ENCODE data around the gene TM4SF1.
A peak's percentile ranks its signal among the peaks of the same experiment; 100 is the strongest.

TM4SF1 gene

DNA sequence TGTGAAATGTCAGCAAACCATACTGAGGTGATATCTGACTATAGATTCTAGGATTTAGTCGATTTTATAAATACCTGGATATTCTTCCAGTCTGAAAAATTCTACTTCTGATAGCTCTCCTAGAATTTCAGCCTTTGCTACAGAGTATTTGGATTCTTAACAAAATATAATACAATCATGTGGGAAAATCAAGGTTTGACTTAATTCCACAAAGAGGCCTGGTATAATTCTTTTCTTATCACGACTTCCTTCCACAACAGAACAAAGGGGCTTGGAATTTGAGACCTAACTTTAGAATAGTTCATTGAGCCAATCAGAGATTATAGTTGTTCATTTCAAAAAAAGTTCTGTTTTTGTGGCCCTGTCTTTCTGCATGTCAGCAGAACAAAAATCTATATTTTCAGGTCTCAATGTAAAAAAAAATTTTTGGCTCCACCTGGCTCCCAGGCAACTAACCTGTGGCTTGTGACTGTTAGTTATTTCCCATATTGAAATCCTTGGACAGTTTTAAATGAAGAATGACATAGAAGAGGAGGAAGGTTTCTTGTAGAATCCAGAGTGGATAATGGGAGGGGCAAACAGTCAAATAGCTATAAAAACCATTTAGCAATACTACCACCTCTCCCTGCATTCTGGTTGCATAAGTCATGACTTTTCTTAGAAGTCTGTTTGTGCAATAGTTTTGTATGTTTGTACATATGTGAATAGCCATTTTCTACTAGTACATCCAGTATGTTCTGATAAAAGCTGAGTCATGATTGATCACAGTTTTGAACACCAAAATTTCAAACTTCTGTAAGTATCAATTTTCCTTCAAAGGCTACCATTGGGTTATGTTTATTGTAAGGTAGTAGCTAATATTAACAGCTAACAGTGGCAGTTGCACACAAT, 4.0 kb downstream of the TM4SF1 start:
- DNase-seq: no peak

DNA sequence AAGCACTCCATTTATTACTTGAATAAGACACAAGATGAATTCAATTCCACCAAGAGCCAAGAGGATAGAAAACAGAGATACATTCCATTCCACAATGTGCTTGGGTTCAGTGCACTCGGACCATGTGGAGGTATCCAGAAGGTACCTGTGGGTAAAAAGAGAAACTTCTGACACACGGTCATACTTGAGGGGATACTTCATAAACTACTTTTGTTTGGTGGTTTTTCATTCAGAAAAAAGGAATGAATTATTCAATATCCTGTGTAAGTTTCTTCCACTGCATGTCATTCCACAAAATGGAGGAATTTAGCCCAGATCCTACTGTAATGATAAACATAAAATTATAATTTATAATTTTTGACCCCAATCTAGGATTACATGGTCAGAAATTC, 5.7 kb downstream of the TM4SF1 start:
- no peak for DNase-seq

DNA sequence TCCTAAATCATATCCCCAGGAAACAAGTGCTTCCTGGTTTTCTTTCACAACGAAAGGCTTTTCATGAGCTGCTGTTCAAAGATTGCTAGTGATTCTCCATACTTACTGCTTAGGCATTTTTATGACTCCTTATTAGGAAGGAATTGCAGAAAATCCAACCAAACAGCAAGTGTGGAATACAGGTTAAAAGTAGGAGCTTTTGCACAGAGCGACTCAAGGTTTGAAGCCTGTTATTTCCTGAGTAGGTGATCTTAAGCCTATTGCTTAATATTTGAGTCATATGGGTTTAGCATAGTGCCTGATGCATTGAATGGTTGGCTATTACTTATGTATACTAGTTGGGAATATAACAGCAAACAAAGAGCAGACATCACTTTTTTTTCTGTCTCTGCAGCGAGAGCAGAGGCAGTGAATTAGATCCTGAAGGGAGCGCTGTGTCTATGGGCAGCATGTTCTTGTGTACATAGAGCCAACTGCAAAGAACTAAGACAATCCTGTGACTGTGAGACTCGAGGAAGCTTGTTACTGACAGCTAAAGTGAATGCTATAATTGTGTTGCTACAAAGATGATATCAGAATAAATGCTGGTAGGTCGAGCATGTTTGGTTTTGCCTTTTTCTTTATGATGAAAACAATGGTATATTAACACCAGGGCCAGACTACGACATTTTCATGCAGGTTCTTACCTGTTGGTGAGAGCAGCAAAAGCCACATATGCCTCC, 6.3 kb downstream of the TM4SF1 start:
- DNase-seq: no peak

DNA sequence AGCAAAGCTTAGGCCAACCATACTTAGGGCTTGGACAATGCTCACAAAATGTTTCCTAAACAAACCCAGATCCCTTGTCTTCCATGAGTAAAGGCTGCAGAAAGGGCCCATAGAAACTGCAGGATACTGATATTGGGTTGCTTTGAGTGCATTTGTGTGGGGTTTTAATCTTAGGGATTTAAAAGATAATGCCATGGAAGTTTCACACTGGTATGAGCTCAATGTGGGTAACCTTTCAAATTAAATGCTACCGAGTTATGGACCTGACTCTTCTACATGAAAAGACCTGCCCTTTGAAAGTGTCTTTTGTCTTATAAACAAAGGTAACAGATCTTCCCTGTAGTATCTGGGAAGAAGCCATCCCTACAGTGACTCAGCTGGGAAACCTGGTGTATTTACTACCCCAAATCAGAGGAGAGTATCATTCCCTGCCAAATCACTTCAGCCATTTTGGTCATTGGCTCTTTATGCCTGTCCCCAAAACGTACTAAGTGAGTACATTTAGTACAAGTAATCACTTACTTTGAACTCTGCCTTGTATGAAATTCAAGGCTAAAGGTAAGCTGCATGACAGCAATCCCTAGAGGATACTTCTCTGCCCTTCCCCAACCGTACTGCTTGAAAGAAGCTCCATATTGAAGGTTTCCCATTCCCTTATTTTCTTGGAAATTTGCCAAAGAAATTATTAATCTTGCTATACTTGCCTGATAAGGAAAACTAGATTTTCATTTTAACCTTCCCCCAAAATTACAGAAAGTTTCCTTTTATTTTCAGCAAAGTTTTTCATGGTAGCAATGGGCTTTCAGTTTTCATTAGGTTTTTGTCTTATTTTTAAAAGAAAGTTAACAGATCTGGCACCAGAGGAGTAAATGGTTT, 7.2 kb downstream of the TM4SF1 start:
- no peak for DNase-seq

DNA sequence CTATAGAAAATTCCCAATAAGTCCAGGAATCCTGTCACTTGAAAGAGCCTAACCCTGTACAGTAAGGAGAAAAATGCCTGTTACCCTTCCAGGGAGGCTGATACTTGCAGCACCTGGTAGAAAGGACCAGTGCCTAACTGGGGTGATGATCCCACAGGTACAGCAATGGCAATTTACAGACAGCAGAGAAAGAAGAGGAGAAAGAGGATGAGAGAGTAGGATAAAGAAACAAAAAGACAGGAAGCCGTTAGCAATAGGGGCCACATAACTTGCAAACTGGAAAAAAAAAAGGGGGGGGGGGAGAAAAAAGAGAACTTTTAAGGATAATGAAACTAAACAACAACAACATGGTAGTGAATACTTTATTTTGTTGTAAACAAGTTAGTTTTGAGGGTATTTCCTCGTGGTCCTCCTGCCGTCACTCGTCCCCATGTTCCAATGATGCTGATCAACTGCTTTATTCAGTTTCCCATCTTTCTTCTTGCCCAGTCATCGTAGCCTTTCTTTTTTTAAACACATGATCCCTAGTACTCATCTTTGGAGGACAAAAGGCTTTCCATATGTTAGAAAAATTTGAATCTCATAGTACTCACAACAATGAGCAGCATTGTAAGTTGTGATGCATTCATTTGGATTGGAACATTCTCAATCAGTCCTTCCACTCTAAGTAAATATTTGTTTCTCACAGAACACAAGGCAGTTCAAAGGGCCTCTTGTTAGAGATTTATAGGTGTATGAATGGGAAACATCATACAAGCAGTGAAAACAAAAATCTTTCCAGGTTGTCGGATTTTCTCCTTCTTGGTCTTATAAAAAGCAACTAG, 8.6 kb downstream of the TM4SF1 start:
- DNase-seq: peak; percentile 42

DNA sequence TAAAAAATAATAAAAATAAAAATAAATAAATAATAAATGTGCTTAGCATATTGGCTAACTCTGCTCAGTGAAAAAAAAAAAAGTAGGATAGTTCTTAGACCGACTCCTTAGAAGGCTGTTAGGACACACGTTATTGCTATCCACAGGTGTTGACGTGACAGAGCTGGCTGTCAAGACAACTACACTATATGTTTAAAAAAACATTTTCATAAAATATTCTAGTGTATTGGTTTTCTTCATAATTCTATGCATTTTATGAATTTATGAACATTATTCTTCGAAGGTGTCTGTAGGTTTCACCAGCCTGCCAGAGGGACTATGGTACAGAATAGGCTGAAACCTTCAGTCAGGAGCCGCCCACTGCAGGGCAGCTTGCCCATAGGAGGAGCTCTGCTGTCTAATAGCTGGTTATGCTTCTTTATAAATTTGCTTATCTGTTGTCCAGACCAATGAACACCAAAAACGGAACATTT, 9.2 kb downstream of the TM4SF1 start:
- no peak for DNase-seq

DNA sequence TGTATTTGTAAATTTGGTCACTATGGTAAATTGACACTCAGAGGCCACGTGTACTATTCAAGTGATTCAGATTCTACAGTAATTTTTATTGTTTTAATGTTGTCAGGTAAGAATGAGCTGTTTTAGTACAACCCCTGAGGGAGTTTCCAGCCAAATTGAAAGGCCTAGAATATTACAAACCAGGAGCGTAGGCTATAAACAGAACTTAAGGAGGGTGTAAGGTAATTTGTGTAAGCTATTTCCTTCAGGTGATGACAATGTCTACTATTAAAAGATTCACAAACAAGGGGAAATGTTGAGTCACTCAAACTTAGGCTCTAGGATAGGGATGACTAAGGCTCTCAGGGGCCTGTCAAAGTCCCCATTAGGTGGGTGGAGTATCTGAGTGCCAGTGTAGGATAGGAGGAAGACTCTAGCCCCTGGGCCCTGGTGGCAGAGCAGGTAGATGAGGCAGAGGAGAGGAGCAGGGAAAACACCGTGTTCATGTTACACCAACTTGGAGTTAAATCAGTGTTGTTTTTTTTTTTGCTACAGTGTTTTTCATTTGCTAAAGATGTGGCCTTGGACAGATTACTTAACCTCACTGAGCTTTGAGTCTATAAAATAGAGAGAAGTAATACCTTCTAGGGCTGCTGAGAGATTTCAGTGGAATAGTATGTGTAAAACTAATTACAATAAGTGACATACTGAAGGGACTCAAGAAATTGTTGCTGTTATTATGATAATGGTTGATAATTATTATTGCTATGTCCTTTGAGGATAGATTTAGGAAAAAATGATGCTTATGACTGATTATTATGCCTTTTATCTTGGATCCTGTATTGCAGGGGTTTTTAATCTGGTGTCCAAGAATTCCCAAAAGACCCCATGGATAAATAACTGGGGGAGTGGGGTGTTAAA, 10.3 kb downstream of the TM4SF1 start:
- no peak for DNase-seq

DNA sequence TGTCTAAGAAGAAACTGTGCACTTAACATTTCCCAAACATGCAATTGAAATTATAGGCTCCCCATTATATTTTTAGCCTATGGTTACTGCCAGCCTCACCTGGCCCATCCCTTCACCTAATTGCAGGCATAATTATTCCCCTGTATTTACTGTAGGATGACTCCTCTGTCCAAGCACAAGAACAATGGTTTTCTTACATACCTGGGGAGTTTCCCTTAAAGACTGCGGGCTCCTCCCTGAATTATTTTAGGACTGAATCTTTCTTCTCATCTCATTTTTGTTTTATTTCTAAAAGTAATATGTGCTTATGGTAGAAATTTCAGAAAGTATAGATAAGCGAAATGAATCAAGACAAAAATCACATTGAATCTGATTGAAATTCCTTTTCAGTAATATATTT, 11.4 kb downstream of the TM4SF1 start:
- no peak for DNase-seq

DNA sequence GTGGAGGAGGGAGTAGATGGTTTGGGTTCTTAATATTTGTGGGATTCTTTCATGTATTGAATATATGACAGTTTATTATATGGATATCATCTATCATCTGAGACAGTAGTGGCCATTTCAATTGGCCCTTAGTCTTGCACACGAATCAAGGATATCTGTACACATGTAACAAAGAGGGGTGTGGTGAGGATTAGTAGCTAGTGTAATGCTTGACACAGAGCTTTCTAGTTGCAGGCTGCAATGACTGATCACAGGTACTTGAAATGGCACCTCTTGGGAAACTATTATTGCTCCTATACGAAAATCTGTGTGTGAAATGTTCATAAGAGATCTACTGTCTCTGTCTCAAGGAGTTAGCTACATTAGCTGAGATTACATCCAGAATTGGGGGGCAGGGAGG, 12.8 kb downstream of the TM4SF1 start:
- DNase-seq: no peak

DNA sequence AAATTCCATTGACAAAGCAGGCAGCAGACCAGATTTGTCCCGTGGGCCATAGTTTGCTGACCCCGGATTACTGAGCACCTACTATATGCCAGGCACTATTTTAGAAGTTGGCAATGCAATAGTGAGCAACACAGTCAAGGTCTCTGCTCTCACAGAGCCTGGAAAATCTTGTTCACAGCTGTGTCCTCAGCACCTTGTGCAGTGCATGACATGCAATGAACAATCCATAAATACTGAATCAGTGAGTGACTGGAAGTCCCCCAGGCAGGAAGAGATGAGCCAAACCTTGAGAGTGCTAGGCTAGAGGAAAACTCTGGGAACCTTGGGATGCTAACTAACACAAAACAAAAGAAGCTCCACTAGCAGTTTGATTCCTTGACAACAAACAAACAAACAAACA, 14.4 kb downstream of the TM4SF1 start:
- DNase-seq: no peak

DNA sequence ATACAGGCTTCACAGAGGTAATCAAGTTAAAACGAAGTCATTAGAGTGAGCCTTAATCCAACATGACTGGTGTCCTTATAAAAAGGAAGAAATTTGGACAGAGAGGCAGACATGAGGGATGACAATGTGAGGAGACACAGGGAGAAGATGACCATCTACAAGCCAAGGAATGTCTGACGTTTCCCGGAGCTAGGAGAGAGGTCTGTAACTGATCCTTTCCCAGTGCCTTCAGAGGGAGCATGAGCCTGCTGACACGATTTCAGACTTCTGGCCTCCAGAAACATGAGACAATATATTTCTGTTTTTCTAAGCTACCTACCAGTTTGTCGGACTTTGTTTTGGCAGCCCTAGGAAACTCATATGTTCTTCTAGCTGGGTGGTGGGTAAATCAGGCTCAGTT, 15.1 kb downstream of the TM4SF1 start:
- no peak for DNase-seq

DNA sequence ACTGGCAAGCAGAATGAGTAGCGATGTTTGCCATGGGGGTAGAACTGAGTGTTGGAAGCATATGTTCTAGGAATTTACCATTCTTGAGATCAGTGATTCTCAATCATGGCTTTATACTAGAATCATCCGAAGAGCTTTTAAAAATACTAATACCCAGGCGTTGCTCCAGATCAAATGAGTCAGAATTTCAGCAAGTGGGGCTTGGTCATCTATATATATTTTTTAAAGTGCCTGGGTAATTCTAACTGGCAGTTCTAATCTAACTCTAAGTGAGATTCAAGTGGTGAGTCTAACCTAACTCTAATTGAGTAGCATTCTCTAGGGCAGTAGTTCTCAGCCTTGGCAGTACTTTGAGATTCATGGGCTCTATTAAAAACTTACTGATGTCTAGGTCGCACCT, 20.8 kb downstream of the TM4SF1 start:
- DNase-seq: no peak

DNA sequence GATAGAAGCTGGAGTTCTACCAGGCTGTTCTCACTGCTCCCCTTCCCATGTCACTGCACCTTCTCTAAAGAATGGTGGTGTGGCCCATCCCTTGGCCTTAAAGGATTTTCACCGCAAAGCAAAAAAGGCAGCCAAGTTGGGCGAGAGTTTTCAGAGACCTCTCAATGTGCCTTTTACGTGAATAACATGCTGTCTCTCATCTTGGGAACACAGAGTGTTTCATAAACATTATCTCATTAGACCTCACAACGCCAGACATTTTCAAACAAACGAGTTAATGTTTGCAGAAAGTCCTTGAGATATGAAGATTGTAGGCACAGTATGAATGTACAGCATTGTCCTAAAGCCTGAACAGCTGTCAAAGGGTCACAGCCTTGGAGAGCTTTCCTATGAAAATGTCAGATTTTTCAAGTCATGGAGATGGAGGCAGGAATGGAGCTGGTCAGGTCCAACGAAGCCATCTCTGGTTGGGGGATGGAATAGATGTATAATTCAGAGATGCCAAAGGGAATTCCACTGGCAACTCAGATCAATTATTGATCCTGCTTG, 21.3 kb downstream of the TM4SF1 start:
- no peak for DNase-seq

DNA sequence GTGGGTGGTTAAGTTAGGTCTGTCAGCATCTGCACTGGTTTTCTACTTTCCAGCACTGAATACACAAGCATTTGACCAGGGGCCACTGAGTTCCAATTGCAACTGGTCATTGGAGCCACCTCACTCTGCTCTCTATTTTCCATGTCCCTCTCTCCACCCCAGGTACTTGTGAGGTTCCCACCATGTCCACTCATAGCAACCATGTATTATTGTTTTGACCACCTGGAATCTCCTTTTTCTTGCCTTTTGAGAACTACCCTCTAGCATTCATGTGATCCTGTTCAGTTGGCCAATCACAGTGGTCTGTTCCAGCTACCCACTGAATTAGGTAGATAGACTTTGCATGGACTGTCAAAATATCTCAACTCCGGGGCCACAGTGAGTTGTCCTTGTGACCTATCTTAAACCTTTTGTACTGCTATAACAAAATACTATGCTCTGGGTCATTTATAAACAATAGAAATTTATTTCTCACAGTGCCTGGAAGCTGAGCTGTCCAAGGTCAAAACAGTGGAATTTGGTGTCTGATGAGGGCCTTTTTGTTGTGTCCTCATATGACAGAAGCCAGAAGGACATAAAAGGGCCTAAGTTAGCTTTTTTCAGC, 23.8 kb downstream of the TM4SF1 start:
- no peak for DNase-seq

DNA sequence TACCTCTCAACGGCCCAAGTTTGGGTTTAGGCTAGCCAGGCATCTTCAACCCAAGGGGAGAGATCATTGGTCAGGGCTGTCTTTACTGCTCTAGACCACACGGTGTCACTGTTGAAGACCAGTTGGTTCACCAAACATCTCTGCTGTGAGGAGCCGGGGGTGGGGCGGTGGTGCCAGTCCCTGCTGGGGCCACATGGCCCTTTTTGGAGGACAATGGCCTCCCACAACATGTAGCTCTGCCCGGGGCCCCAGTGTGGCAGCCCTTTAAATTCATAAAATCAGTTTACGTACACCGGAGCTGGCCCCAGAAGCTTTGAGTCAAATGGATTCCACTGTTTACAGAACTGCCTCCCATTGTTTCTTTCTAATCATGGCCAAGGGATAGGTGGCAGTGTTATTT, 24.9 kb downstream of the TM4SF1 start:
- DNase-seq: peak; percentile 55

DNA sequence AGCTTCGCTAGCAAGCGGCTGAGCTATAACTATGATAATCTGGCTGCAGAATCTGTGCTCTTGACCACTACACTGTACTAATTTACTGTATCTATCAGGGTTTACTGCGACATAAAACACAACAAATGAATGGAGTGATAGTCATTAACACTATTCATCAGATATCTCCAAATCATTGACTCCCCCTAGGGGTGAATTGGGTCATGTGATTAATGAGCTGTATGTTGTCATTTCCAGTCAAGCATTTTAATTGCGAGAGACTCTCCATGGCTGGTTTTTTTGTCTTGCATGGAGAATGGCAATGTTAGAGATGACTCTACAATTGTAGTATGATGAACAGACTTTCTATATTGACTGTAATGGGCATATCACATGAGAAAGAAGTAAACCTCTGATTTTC, 33.5 kb downstream of the TM4SF1 start:
- DNase-seq: no peak

DNA sequence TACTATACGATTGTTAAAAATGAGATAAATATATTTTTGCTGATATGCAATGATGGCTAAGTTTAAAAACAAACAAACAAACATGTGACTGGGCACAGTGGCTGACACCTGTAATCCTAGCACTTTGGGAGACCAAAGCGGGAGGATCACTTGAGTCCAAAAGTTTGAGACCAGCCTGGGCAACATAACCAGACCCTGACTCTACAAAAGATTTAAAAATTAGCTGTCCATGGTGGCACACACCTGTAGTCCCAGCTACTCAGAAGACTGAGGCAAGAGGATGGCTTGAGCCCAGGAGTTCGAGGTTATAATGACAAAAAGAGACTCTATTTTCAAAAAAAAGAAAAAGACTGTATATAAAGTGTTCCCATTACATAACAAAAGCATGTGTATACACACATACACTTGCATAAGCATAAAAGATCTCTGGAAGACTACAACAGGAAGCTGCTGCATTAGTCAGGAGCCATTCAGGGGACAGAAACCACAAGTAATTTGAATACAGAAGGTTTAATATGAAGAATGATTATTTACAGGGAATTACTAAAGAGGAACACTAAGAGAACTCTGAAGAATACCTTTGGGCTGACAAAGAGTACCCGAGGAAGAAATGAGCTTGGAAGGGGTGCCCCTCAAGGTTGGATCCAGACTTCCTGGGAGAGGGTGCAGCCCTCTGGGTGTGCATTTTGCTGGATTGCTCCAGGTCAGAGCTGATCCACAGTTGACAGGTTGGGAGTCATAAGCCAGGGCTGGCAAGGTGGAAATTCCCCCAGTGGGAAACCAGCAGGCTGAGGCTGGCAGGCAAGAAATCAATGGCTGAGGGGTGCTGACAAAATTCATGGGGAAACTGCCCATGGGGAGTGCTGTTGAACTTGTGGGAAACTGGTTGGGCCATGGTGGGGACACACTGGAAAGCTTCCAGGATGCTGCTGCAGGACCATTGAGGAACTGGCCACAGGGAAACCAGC, 34.8 kb downstream of the TM4SF1 start:
- DNase-seq: no peak

DNA sequence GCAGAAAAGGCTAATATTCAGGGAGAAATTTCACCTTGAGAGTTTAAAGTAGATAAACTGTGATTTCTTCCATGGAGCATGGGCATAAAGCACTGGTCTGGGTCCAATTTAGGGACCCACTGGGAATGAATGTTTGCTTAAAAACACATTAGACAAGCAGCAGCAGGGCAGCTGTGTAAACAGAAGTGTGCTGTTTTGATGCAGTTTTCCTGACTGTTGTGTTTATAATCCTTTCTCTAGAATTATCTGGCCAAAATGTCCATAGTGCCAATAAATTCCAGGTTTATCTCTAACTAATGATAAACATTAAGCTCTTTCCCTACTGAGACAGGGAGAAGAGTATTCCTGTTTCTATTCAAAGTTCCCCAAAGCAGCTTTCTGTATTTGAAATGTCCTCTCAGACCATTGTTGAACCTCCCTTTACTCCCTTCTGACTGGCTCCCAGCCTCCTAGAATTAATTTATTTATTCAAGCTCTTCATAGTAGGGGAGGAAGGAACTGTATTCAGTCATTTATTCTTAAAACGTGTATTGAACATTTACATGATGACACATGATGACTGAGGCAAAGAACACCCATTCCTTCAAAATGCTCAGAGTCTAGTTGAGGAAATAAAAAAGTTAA, 37.0 kb downstream of the TM4SF1 start:
- peak; percentile 97 for DNase-seq

DNA sequence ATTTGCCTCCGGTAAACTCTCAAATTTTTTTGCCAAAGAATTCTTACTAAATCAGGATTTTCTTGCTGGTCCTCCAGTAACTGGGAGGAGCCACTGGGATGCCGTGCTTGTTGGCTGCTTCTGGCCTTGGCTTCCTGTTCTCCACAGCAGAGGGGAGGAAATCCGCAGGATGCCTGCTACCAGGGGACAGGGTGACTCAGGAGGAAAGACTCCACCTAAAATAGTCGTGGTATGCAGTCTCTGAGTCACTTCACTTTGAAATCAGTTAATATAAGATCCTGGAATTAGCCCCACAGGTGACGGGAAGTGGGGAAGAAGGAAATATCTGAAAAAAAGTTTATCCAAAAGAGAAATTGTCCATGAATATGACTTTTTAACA, 37.5 kb downstream of the TM4SF1 start:
- DNase-seq: peak; percentile 82
